HepG2 (cell line): Measurements from ENCODE around the gene DHRS11. TPM values are rescaled to one million over a fixed set of nuclear protein-coding genes. Genes with fewer than 3 reads are reported as not detected.
A peak's percentile ranks its signal among the peaks of the same experiment; 100 is the strongest.

Experiments
- DRAP1 ChIP-seq: IDR thresholded peaks from 2 replicates; pipeline ENCODE4 v1.6.1; 2016; ENCODE audit warnings: missing genetic modification reagents, missing compliant biosample characterization
- FUBP1 ChIP-seq: sonication (generic); formaldehyde crosslinking; IDR thresholded peaks from 2 replicates; pipeline ENCODE4 v1.5.1; 2020; ENCODE audit warnings: missing genetic modification reagents, mild to moderate bottlenecking, borderline replicate concordance
- KIAA2018 ChIP-seq: sonication (generic); formaldehyde crosslinking; IDR thresholded peaks from 2 replicates; pipeline ENCODE4 v1.5.0; 2020; ENCODE audit warnings: mild to moderate bottlenecking, missing genetic modification reagents, borderline replicate concordance
- LCORL ChIP-seq, 2 experiments: fragments of 450-650 bp in 1 of 2; sonication (generic) in 1 of 2; formaldehyde crosslinking in 1 of 2; IDR thresholded peaks; 2 replicates each; pipeline versions ENCODE4 v1.5.0 to v1.6.1; 2017 to 2020; ENCODE audit warnings: antibody characterized with exemption in 1 of 2, missing genetic modification reagents in 1 of 2
- RELA ChIP-seq: sonication (generic); formaldehyde crosslinking; IDR thresholded peaks from 2 replicates; pipeline ENCODE4 v1.4.0; 2020; ENCODE audit warnings: missing genetic modification reagents
- REPIN1 ChIP-seq: sonication (generic); formaldehyde crosslinking; IDR thresholded peaks from 2 replicates; pipeline ENCODE4 v1.8.0; 2022; ENCODE audit warnings: missing genetic modification reagents, low read depth, mild to moderate bottlenecking, borderline replicate concordance
- SKI ChIP-seq: fragments of 450-650 bp; IDR thresholded peaks from one replicate; pipeline ENCODE4 v1.6.1; 2018; ENCODE audit warnings: mild to moderate bottlenecking; ENCODE audit not compliant: partially characterized antibody
- SNAI1 ChIP-seq: sonication (generic); formaldehyde crosslinking; IDR thresholded peaks from 2 replicates; pipeline ENCODE4 v1.5.0; 2020; ENCODE audit warnings: mild to moderate bottlenecking, missing genetic modification reagents, borderline replicate concordance
- SRSF9 ChIP-seq: fragments of 200-400 bp; formaldehyde crosslinking; IDR thresholded peaks from 2 replicates; pipeline ENCODE4 v1.6.1; 2018; ENCODE audit warnings: borderline replicate concordance, mild to moderate bottlenecking, low read depth, low read length; ENCODE audit not compliant: insufficient read depth, poor library complexity, severe bottlenecking
- ZBTB4 ChIP-seq: sonication (generic); formaldehyde crosslinking; IDR thresholded peaks from 2 replicates; pipeline ENCODE4 v1.4.0; 2020; ENCODE audit warnings: missing genetic modification reagents, mild to moderate bottlenecking, borderline replicate concordance
- ZFAT ChIP-seq: sonication (generic); formaldehyde crosslinking; conservative IDR thresholded peaks from 2 replicates; pipeline ENCODE4 v1.8.1; 2023; ENCODE audit warnings: missing genetic modification reagents, inconsistent platforms
- ZNF598 ChIP-seq: sonication (generic); formaldehyde crosslinking; IDR thresholded peaks from 2 replicates; pipeline ENCODE4 v1.5.1; 2020; ENCODE audit warnings: mild to moderate bottlenecking, missing genetic modification reagents, borderline replicate concordance
- ZSCAN25 ChIP-seq: sonication (generic); formaldehyde crosslinking; IDR thresholded peaks from 2 replicates; pipeline ENCODE4 v1.8.0; 2022; ENCODE audit warnings: mild to moderate bottlenecking, missing genetic modification reagents
- polyA plus RNA-seq, 8 experiments: library from polyadenylated mRNA; depleted of rRNA in 3 of 8; stranded (reverse) in 7 of 8; unstranded in 1 of 8; fragments of >200 nt; fragmentation: Illumina TruSeq in 4 of 8; extraction: Trizol in 4 of 8; gene quantifications; 2 replicates each; pipeline versions ENCODE4 v1.2.1 to v1.2.3, GENCODE V29; 2011 to 2016; ENCODE audit warnings: low read depth in 4 of 8, missing spikeins in 1 of 8, mixed read lengths in 1 of 8; ENCODE audit not compliant: insufficient read depth in 1 of 8
- total RNA-seq, 5 experiments: library from RNA; depleted of rRNA; stranded (reverse); fragments of >200 nt; fragmentation: Illumina TruSeq; extraction: Trizol; gene quantifications; 2 replicates each; pipeline ENCODE4 v1.2.3, GENCODE V29; 2016; ENCODE audit warnings: low read depth in 1 of 5

DHRS11 gene
- total and polyA plus RNA-seq, 2 of the 13 experiments (the other 11 are each of a cell fraction or from before 2014, with no cell fraction given), result 28.4 to 41.9 TPM

DNA sequence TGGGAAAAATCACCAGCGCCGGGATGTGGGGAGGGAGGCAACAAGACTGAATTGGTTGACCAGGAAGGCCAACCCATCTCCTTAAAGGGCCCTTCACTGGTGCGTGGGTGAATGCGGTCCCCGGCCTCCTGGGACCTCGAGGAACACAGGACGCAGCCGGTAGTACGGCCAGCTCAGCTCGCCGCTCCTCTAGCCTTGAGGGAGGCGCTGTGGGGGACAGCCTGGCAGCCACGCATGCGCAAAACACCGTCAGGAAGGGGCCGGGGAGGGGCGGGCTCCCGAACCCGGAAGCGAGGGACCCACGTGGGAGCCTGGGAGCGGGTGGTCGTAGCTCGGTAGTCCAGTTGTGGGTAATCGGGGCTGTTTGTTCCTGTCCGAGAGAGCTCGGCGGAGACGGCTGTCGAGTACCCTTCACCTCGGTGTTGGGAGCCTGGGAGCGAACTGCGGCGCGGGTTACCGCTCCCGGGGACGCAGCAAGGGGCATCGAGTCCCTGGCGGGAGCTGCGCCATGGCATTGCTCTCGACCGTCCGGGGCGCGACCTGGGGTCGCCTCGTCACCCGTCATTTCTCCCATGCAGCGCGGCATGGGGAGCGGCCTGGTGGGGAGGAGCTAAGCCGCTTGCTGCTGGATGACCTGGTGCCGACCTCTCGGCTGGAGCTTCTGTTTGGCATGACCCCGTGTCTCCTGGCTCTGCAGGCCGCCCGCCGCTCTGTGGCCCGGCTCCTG lies 9.8 kb downstream of the DHRS11 start, which contains the start of gene MRM1 (continued):
- TF ChIP-seq KIAA2018 (CRISPR knock-in tag), result no peak
- peak; percentile 47 for TF ChIP-seq ZSCAN25 (CRISPR knock-in tag)
- peak; percentile 34; the same call in 1 of the 2 replicates for TF ChIP-seq DRAP1
- no peak for TF ChIP-seq FUBP1 (CRISPR knock-in tag)
- TF ChIP-seq RELA (CRISPR knock-in tag), result no peak
- no peak for TF ChIP-seq SRSF9
- TF ChIP-seq SNAI1 (CRISPR knock-in tag), result no peak; the same call in 1 of the 2 replicates
- TF ChIP-seq REPIN1 (CRISPR knock-in tag), result no peak; the same call in 1 of the 2 replicates
- no peak for TF ChIP-seq LCORL (IDR thresholded peaks at IDR 0.05)
- TF ChIP-seq LCORL (CRISPR knock-in tag; IDR thresholded peaks at IDR 0.05), result peak; percentile 80
- TF ChIP-seq ZFAT (CRISPR knock-in tag), result no peak
- peak; percentile 28 for TF ChIP-seq SKI
- TF ChIP-seq ZBTB4 (CRISPR knock-in tag), result no peak
- TF ChIP-seq ZNF598, result peak; percentile 78; the same call in 1 of the 2 replicates
